ENCODE measurements around the gene ZFYVE26. TPM values are rescaled to one million over a fixed set of nuclear protein-coding genes. Genes with fewer than 3 reads are reported as not detected.

The ZFYVE26 gene
- polyA plus RNA-seq, 2 of the 4 experiments (the other 2 are of a cell fraction): 4.5 to 11.3 TPM

GRCh38 chr14:67798731-67799130, 17.7 kb downstream of the ZFYVE26 start:
- Histone ChIP-seq H3K4me3 (no peak overlapping the region), H3K9me3 (no peaks in the 10 kb centered on the region), H3K4me1 (no peaks in the 10 kb centered on the region), H3K27ac (no peak overlapping the region), H3K4me2 (no peak overlapping the region)
- DNase-seq (ENCODE audit: low read depth in 1 of 2, low spot score in 1 of 2) (no peak), ATAC-seq (no peak), FAIRE-seq (no peak)
- 95% methylated on average over 20 of the region's 20 CpGs for WGBS (ENCODE audit: missing lambda C conversion rate)
- TF ChIP-seq HMGXB4 (CRISPR knock-in tag; IDR thresholded peaks at IDR 0.05; ENCODE audit: borderline replicate concordance) (no peak), CHD2 (IDR thresholded peaks at IDR 0.05; ENCODE audit: low read length, partially characterized antibody) (no peak), MAZ (IDR thresholded peaks at IDR 0.05; ENCODE audit: borderline replicate concordance, low read depth, low read length) (no peak), ZNF302 (CRISPR knock-in tag; IDR thresholded peaks at IDR 0.05) (no peak), POLR2AphosphoS2 (conservative IDR thresholded peaks at IDR 0.05; ENCODE audit: low read length) (no peak), NFE2L2 (conservative IDR thresholded peaks at IDR 0.05; ENCODE audit: low read length) (no peak), RNF2 (IDR thresholded peaks at IDR 0.05; ENCODE audit: borderline replicate concordance, low read depth) (no peak), ELK1 (IDR thresholded peaks at IDR 0.05; ENCODE audit: low read depth, low read length) (no peak)
- ChIA-PET POLR2A (no interaction called here), CTCF (interaction anchor here (1.0 kb wide), 2 partner anchors 19 to 135 kb away, joined by 3 read pairs; no protein-coding TSS in a partner anchor)

GRCh38 chr14:67787673-67788072, 28.7 kb downstream of the ZFYVE26 start:
- Histone ChIP-seq H3K4me1 (no peaks in the 10 kb centered on the region), H3K27ac (no peak overlapping the region), H3K4me2 (no peak overlapping the region), H3K4me3 (no peak overlapping the region), H3K9me3 (no peaks in the 10 kb centered on the region)
- WGBS (ENCODE audit: missing lambda C conversion rate): 100% methylated on average over 1 of the region's 1 CpG
- FAIRE-seq (no peak), ATAC-seq (no peak), DNase-seq (ENCODE audit: low read depth in 1 of 2, low spot score in 1 of 2) (no peak)
- CTCF ChIA-PET: interaction anchor here (0.6 to 2.2 kb wide), 2 partner anchors 21 to 1056 kb away, joined by 3 to 6 read pairs; no protein-coding TSS in a partner anchor
- TF ChIP-seq HEYL (CRISPR knock-in tag; IDR thresholded peaks at IDR 0.05) (no peak), FOSB (CRISPR knock-in tag; IDR thresholded peaks at IDR 0.05) (no peak), EHF (CRISPR knock-in tag; IDR thresholded peaks at IDR 0.05) (no peak), HOXB13 (CRISPR knock-in tag; IDR thresholded peaks at IDR 0.05; ENCODE audit: low read depth) (no peak)
- POLR2A ChIA-PET: no interaction called here

- WGBS (ENCODE audit: missing lambda C conversion rate): 73% methylated on average over 4 of the region's 4 CpGs
- FAIRE-seq: no peak
- Histone ChIP-seq H3K4me3 (no peak overlapping the region), H3K4me1 (no peaks in the 10 kb centered on the region), H3K9me3 (no peaks in the 10 kb centered on the region), H3K4me2 (no peak overlapping the region), H3K27ac (no peak overlapping the region)
- TF ChIP-seq CEBPB (IDR thresholded peaks at IDR 0.05): no peak
- no peak for TF ChIP-seq FOXS1 (CRISPR knock-in tag; IDR thresholded peaks at IDR 0.05)
- no peak for TF ChIP-seq MYC (IDR thresholded peaks at IDR 0.05; ENCODE audit: borderline replicate concordance, low read length)
- no peak for TF ChIP-seq MAZ (IDR thresholded peaks at IDR 0.05; ENCODE audit: borderline replicate concordance, low read depth, low read length)
- no peak for TF ChIP-seq FOSL2 (IDR thresholded peaks at IDR 0.05)
- TF ChIP-seq FOSL2 (CRISPR knock-in tag; IDR thresholded peaks at IDR 0.05): no peak
- no peak for TF ChIP-seq TFCP2L1 (CRISPR knock-in tag; IDR thresholded peaks at IDR 0.05)
- no peak for TF ChIP-seq REST (IDR thresholded peaks at IDR 0.05)
- no peak for TF ChIP-seq EP300 (IDR thresholded peaks at IDR 0.05)
- TF ChIP-seq RCOR1 (IDR thresholded peaks at IDR 0.05; ENCODE audit: low read depth, low read length): no peak
- TF ChIP-seq POLR2AphosphoS2 (conservative IDR thresholded peaks at IDR 0.05; ENCODE audit: low read length): no peak
- no peak for ATAC-seq
- CTCF ChIA-PET: interaction anchor here (0.6 to 1.2 kb wide), 2 partner anchors 19 to 112 kb away, joined by 3 read pairs; no protein-coding TSS in a partner anchor
- POLR2A ChIA-PET: no interaction called here
- no peak for DNase-seq (ENCODE audit: low read depth in 1 of 2, low spot score in 1 of 2)
These were observed 30.9 kb downstream of the ZFYVE26 start for GRCh38 chr14:67785270-67786109.

Measured in A549 (cell line).